RCC 7860 (cell line): Measurements from ENCODE around the gene IFT52.

ENCODE experiments used
- DNase-seq: peaks from one replicate; pipeline ENCODE4 v3.0.0-alpha.2; 2015; ENCODE audit warnings: low spot score
- FAIRE-seq: peaks from 2 replicates; lab custom pipeline; 2012; peaks lifted over from hg19 to GRCh38; lab: Jason Lieb, UNC

IFT52 gene

GRCh38 chr20:43682446-43682845, 91.7 kb downstream of the IFT52 start:
- no peak for DNase-seq
- no peak for FAIRE-seq

GRCh38 chr20:43686820-43687219, 96.1 kb downstream of the IFT52 start:
- no peak for FAIRE-seq
- no peak for DNase-seq

GRCh38 chr20:43689165-43689564, 98.4 kb downstream of the IFT52 start:
- DNase-seq (no peak), FAIRE-seq (no peak)

DNA sequence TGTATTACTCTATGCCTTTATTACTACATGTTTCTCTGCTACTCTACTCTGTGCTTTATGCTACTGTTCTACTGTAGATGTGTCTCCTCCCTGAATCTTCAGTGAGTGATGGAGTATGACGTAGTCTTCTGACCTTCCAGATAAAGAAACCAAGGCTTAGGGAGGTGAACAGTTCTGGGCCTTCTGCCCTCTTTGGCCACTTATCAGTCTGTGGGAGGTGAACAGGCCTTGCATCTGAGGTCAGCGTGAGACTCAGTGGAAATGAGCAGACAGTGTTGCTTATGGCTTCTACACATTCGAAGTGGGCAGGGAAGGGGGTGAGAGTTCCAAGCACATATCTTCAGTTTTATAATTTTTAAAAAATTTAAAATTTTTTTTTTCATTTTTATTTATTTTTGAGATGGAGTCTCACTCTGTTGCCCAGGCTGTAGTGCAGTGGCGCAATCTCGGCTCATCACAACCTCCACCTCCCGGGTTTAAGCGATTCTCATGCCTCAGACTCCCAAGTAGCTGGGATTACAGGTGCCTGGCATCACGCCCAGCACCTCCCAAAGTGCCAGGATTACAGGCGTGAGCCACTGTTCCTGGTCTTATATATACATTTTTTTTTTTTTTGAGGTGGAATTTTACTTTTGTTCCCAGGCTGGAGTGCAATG, 100.3 kb downstream of the IFT52 start:
- FAIRE-seq (no peak), DNase-seq (no peak)

- FAIRE-seq (no peak), DNase-seq (peak; percentile 43)
Measured at GRCh38 chr20:43691928-43692524, 101.3 kb downstream of the IFT52 start.

DNA sequence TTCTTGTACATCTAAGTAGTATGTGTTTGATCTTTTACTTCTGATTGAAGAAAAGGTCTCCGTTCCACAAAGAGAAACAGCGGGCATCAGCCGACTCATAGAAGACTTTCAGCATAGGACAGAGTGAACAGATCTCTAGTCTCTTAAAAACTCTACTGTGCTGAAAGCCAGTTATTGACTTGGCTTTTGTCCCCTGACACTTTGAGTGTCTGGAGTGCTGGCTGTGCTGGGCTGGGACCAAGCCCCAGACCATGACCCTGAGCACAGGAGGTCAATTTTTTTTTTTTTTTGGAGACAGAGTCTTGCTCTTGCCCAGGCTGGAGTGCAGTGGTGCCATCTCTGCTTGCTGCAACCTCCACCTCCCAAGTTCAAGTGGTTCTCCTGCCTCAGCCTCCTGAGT, 104.0 kb downstream of the IFT52 start:
- DNase-seq (no peak), FAIRE-seq (no peak)

DNA sequence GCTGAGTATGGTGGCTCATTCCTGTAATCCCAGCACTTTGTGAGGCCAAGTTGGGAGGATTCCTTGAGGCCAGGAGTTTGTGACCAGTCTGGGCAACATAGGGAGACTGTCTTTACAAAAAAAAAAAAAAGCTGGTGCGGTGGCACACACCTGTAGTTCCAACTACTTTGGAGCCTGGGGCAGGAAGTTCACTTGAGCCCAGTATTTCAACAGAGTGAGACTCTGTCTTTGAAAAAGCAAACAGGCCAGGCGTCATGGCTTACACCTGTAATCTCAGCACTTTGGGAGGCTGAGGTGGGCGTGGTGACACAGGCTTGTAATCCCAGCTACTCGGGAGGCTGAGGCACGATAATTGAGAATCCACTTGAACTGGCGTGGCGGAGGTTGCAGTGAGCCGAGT, 104.8 kb downstream of the IFT52 start:
- DNase-seq, result no peak
- FAIRE-seq, result no peak
